22Rv1 (cell line): ENCODE measurements around the gene RASSF8.

Experiments
- H3K27ac ChIP-seq: fragments of 450-650 bp; 2 replicates; pipeline ENCODE4 v1.5.1; 2017
- CTCF ChIP-seq: fragments of 450-650 bp; IDR thresholded peaks from 2 replicates; pipeline ENCODE4 v1.5.1; 2017; ENCODE audit warnings: mild to moderate bottlenecking
- ZFX ChIP-seq: fragments of 450-650 bp; IDR thresholded peaks from 2 replicates; pipeline ENCODE4 v1.6.1; 2017; ENCODE audit warnings: antibody characterized with exemption, borderline replicate concordance

RASSF8 gene

DNA sequence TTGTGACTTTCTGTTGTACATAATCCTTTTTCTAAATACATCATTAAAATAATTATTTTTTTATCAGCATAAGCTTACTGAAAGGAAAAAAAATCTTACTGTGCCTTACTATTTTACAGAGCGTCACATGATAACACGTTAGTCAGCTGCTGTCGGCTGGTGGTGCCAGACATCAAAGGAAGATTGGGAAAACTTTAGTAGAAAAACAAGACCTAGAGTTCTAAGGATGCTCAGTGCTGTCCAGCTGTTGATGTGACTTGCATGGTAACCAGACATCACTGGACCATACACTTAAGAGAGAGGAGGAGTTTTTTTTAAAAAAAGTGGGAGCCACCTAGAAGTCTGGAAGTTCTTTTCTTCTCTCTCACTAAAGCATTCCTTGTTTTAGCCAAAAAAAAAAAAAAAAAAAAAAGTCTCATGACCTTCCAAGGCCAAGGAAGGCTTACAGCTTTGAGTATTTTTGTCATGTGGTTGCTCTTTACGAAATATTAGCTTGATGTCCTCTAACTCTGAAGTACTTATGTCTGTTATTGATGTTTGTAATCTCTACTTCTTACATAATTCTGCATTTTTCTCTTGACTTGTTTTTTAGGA lies 4.5 kb downstream of the RASSF8 start:
- TF ChIP-seq ZFX (no peak), CTCF (no peak)

GRCh38 chr12:25965682-25966081 lies 7.2 kb downstream of the RASSF8 start:
- no peak overlapping the region for H3K27ac ChIP-seq
- TF ChIP-seq CTCF = no peak
- no peak for TF ChIP-seq ZFX

More for the DNA sequence above, 4.5 kb downstream of the RASSF8 start:
- H3K27ac ChIP-seq = no peak overlapping the region

- TF ChIP-seq ZFX = no peak
- no peak for TF ChIP-seq CTCF
- no peak overlapping the region for H3K27ac ChIP-seq
Observed at GRCh38 chr12:25970082-25970481, 11.6 kb downstream of the RASSF8 start.

- TF ChIP-seq ZFX = no peak
- TF ChIP-seq CTCF = no peak
- no peak overlapping the region for H3K27ac ChIP-seq
Observed at GRCh38 chr12:25970916-25971653, 12.6 kb downstream of the RASSF8 start.

DNA sequence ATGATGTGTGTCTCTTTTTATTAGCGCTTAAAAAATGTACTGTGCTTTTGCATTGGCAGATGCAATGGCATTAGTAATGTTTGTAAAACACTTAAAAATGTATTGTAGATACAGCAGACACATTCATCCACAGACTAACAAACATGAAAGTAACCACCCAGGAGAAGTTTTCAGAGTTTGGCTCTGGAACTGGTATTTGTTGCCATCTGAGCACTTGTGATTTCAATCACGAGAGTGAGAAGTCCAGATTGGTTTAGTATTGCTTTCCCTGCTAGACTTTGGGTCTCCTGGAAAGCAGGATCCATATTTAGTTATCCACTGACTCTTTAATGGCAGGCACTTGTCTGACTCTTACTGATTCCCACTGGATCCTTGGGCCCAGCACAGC lies 13.2 kb downstream of the RASSF8 start:
- no peak overlapping the region for H3K27ac ChIP-seq
- no peak for TF ChIP-seq ZFX
- TF ChIP-seq CTCF = no peak

- TF ChIP-seq ZFX (no peak), CTCF (no peak)
- H3K27ac ChIP-seq = no peak overlapping the region
Observed at GRCh38 chr12:25972783-25973182, 14.3 kb downstream of the RASSF8 start.

DNA sequence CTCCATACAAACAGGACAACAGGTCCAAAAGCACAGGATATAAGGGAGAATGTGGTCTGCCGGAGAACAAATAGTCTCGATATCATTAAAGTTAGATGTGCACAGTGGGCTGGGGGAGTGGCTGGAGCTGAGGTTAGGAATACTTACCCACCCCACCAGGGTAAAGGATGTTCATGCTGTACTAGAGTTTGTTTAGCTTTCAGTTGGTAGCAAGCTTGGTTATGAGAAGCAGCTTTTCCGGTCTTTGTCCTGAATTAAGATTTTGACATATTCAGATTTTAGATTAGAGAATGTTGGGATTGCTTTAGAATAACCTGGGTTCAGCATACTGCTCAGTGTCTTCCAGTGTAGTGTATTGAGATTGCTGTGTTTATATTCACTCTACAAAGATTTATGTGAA lies 16.7 kb downstream of the RASSF8 start:
- no peak overlapping the region for H3K27ac ChIP-seq
- no peak for TF ChIP-seq ZFX
- no peak for TF ChIP-seq CTCF
